HepG2 (cell line): Measurements from ENCODE around the gene IQGAP3. TPM values are rescaled to one million over a fixed set of nuclear protein-coding genes. Genes with fewer than 3 reads are reported as not detected.
A peak's percentile ranks its signal among the peaks of the same experiment; 100 is the strongest.

Source experiments
- AHR ChIP-seq: IDR thresholded peaks from 2 replicates; pipeline ENCODE4 v1.6.1; 2018; ENCODE audit warnings: missing genetic modification reagents, missing compliant biosample characterization
- ARID5B ChIP-seq: IDR thresholded peaks from 2 replicates; pipeline ENCODE4 v1.4.0; 2020; ENCODE audit warnings: mild to moderate bottlenecking, missing genetic modification reagents
- CREB3 ChIP-seq: sonication (generic); formaldehyde crosslinking; IDR thresholded peaks from 2 replicates; pipeline ENCODE4 v1.5.0; 2020; ENCODE audit warnings: missing genetic modification reagents
- FOXK1 ChIP-seq: sonication (generic); formaldehyde crosslinking; IDR thresholded peaks from 2 replicates; pipeline ENCODE4 v1.4.0; 2020; ENCODE audit warnings: low read depth, missing genetic modification reagents, borderline replicate concordance
- GATAD2A ChIP-seq: IDR thresholded peaks from 2 replicates; pipeline ENCODE4 v1.6.1; 2016
- HOXA9 ChIP-seq: sonication (generic); formaldehyde crosslinking; IDR thresholded peaks from 2 replicates; pipeline ENCODE4 v1.8.1; 2022; ENCODE audit warnings: missing genetic modification reagents, mild to moderate bottlenecking, moderate library complexity, borderline replicate concordance
- JUND ChIP-seq: sonication (generic); formaldehyde crosslinking; IDR thresholded peaks from 2 replicates; pipeline ENCODE4 v1.8.0; 2022; ENCODE audit warnings: mild to moderate bottlenecking, missing genetic modification reagents
- KLF13 ChIP-seq: sonication (generic); formaldehyde crosslinking; IDR thresholded peaks from 2 replicates; pipeline ENCODE4 v1.4.0; 2020; ENCODE audit warnings: mild to moderate bottlenecking, missing genetic modification reagents
- POLR2AphosphoS5 ChIP-seq: IDR thresholded peaks from 2 replicates; pipeline ENCODE4 v1.6.1; 2012; ENCODE audit warnings: low read depth, low read length
- PTBP1 ChIP-seq: fragments of 200-400 bp; formaldehyde crosslinking; IDR thresholded peaks from 2 replicates; pipeline ENCODE4 v1.6.1; 2018; ENCODE audit warnings: low read length, low read depth; ENCODE audit not compliant: poor library complexity, severe bottlenecking
- SOX6 ChIP-seq, 2 experiments: fragments of 450-650 bp in 1 of 2; sonication (generic) in 1 of 2; formaldehyde crosslinking in 1 of 2; IDR thresholded peaks; 2 replicates each; pipeline versions ENCODE4 v1.4.0 to v1.6.1; 2017 to 2020; ENCODE audit warnings: antibody characterized with exemption in 1 of 2, mild to moderate bottlenecking in 1 of 2, missing genetic modification reagents in 1 of 2
- XRCC5 ChIP-seq: fragments of 200-400 bp; formaldehyde crosslinking; optimal IDR thresholded peaks from 2 replicates; pipeline ENCODE3; 2017; ENCODE audit warnings: mild to moderate bottlenecking, low read length
- ZBTB1 ChIP-seq: sonication (generic); formaldehyde crosslinking; IDR thresholded peaks from 2 replicates; pipeline ENCODE4 v1.4.0; 2020; ENCODE audit warnings: missing genetic modification reagents, borderline replicate concordance
- ZBTB25 ChIP-seq: IDR thresholded peaks from 2 replicates; pipeline ENCODE4 v1.6.1; 2018; ENCODE audit warnings: missing genetic modification reagents
- ZFP82 ChIP-seq: sonication (generic); formaldehyde crosslinking; IDR thresholded peaks from 2 replicates; pipeline ENCODE4 v1.5.1; 2020; ENCODE audit warnings: mild to moderate bottlenecking, missing genetic modification reagents, borderline replicate concordance
- ZNF275 ChIP-seq: sonication (generic); formaldehyde crosslinking; IDR thresholded peaks from 2 replicates; pipeline ENCODE4 v1.8.0; 2022; ENCODE audit warnings: missing genetic modification reagents, mild to moderate bottlenecking, inconsistent platforms, borderline replicate concordance
- ZNF329 ChIP-seq: sonication (generic); formaldehyde crosslinking; IDR thresholded peaks from 2 replicates; pipeline ENCODE4 v1.9.0; 2021; ENCODE audit warnings: low read depth, mild to moderate bottlenecking, missing genetic modification reagents
- ZNF512B ChIP-seq: sonication (generic); formaldehyde crosslinking; IDR thresholded peaks from 2 replicates; pipeline ENCODE4 v1.5.1; 2020; ENCODE audit warnings: missing genetic modification reagents, mild to moderate bottlenecking, borderline replicate concordance
- polyA plus RNA-seq, 8 experiments: library from polyadenylated mRNA; depleted of rRNA in 3 of 8; stranded (reverse) in 7 of 8; unstranded in 1 of 8; fragments of >200 nt; fragmentation: Illumina TruSeq in 4 of 8; extraction: Trizol in 4 of 8; gene quantifications; 2 replicates each; pipeline versions ENCODE4 v1.2.1 to v1.2.3, GENCODE V29; 2011 to 2016; ENCODE audit warnings: low read depth in 4 of 8, missing spikeins in 1 of 8, mixed read lengths in 1 of 8; ENCODE audit not compliant: insufficient read depth in 1 of 8
- total RNA-seq, 5 experiments: library from RNA; depleted of rRNA; stranded (reverse); fragments of >200 nt; fragmentation: Illumina TruSeq; extraction: Trizol; gene quantifications; 2 replicates each; pipeline ENCODE4 v1.2.3, GENCODE V29; 2016; ENCODE audit warnings: low read depth in 1 of 5

IQGAP3 gene
- total and polyA plus RNA-seq, 2 of the 13 experiments (the other 11 are each of a cell fraction or from before 2014, with no cell fraction given): 13.5 to 14.1 TPM

- peak; percentile 82; the same call in 1 of the 2 replicates for TF ChIP-seq ZNF512B (CRISPR knock-in tag)
- TF ChIP-seq SOX6 (IDR thresholded peaks at IDR 0.05): no peak
- TF ChIP-seq SOX6 (CRISPR knock-in tag; IDR thresholded peaks at IDR 0.05): peak; percentile 53
- no peak for TF ChIP-seq AHR
- no peak for TF ChIP-seq CREB3 (CRISPR knock-in tag)
- TF ChIP-seq HOXA9 (CRISPR knock-in tag): no peak
- no peak for TF ChIP-seq ZBTB1 (CRISPR knock-in tag)
- no peak for TF ChIP-seq POLR2AphosphoS5
- TF ChIP-seq ZBTB25: peak; percentile 64
- peak; percentile 27; the same call in 1 of the 2 replicates for TF ChIP-seq ARID5B (CRISPR knock-in tag)
- TF ChIP-seq XRCC5: peak; percentile 12
- TF ChIP-seq GATAD2A (CRISPR knock-in tag): peak; percentile 28; the same call in 1 of the 2 replicates
- TF ChIP-seq ZFP82 (CRISPR knock-in tag): peak; percentile 88
- TF ChIP-seq JUND: no peak; the same call in 1 of the 2 replicates
- peak; percentile 66 for TF ChIP-seq PTBP1
- no peak for TF ChIP-seq KLF13 (CRISPR knock-in tag)
- TF ChIP-seq ZNF275: peak; percentile 52; the same call in 1 of the 2 replicates
- TF ChIP-seq FOXK1 (CRISPR knock-in tag): peak; percentile 23; the same call in 1 of the 2 replicates
- no peak for TF ChIP-seq ZNF329
Measured at GRCh38 chr1:156504821-156505678, 67.3 kb downstream of the IQGAP3 start (continued).
